Hepatocyte (in vitro differentiated cells): ENCODE results near the gene KANSL3.

Source experiments
- CTCF ChIP-seq: fragments of 200-600 bp; sonication (generic); IDR thresholded peaks from 2 replicates; pipeline ENCODE4 v1.5.1; 2016; ENCODE audit warnings: antibody characterized with exemption, mild to moderate bottlenecking; ENCODE audit not compliant: poor library complexity
- EZH2 ChIP-seq: fragments of 200-600 bp; sonication (generic); IDR thresholded peaks from 2 replicates; pipeline ENCODE4 v1.6.1; 2016; ENCODE audit warnings: antibody characterized with exemption, mild to moderate bottlenecking, borderline replicate concordance
- EZH2phosphoT487 ChIP-seq: fragments of 200-600 bp; sonication (generic); IDR thresholded peaks from one replicate; pipeline ENCODE4 v1.6.1; 2018; ENCODE audit warnings: antibody characterized with exemption, mild to moderate bottlenecking, low read depth, moderate library complexity; ENCODE audit not compliant: unreplicated experiment, severe bottlenecking

DNA sequence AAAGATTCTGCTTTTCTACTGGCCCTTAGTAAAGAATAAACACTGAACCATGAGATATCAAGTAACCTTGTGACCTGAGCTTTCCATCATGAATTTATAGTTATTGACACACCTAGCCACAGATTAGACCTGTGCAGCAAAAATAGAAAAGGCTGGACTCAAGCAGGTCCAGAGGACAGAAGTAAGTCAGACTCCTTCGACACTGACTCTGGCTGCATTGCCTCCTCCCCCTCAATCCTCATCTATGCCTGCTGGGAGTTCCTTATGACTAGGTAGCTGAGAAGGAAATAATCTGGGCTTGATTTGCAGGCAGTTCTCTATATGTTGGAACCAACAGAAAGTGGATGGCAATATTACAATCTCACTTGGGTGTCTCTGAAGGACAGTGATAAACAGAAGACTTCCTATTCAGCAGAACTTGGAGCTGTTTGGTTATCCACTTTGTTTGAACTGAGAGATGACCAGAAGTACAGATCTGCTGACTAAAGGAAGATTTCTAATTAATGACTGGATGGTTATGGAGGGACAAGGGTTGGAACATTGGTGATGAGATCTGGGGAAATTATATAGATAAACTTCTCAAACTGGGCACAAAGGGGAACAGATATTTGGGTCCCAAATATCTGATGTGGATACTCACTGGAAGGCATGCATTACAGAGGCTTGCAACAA is 62.2 kb downstream of the KANSL3 start:
- TF ChIP-seq CTCF (no peak), EZH2phosphoT487 (no peak), EZH2 (no peak)
